HCT116 (cell line): ENCODE measurements around the gene GNB2. TPM values are rescaled to one million over a fixed set of nuclear protein-coding genes. Genes with fewer than 3 reads are reported as not detected.

Source experiments
- ATAC-seq: fragments of 200-7000 bp; cut with Tn5 transposase; 2 replicates; pipeline ENCODE4 v1.9.1; 2020; ENCODE audit warnings: mild to moderate bottlenecking, moderate library complexity
- BruUV-seq: library from RNA; stranded (reverse); fragments of 400-500 nt; replicated peaks from 2 replicates; lab custom pipeline; 2021; lab: Mats Ljungman, UMichigan
- CTCF ChIA-PET: fragments of 300-600 bp; sonication (Branson Sonifier 250); formaldehyde crosslinking; loops from one replicate; lab custom pipeline; 2021; ENCODE audit warnings: antibody characterized with exemption; lab: Charles Lee
- POLR2A ChIA-PET: fragments of 300-600, 350-600 bp; sonication (Branson Sonifier 250); formaldehyde crosslinking; loops from one replicate; lab custom pipeline; 2021; ENCODE audit warnings: antibody characterized with exemption; lab: Charles Lee
- RAD21 ChIA-PET, 2 experiments: fragments of 300-600 bp; sonication (Branson Sonifier 250); formaldehyde crosslinking; loops; one replicate each; lab custom pipeline; 2023; ENCODE audit warnings: low total read pairs in 2 of 2; ENCODE audit not compliant: uncharacterized antibody in 2 of 2, unreplicated experiment in 2 of 2, low non-redundant PET in 1 of 2; lab: Charles Lee
- DNase-seq: peaks from one replicate; pipeline ENCODE4 v3.0.0-alpha.2; 2010; ENCODE audit warnings: low read depth, low spot score
- H2AFZ ChIP-seq: fragments of 200-600 bp; shearing (Covaris generic), sonication (generic); 2 replicates; pipeline ENCODE4 v1.6.1; 2017; ENCODE audit warnings: low read depth, mixed run types, mixed read lengths, antibody characterized with exemption, low read length; ENCODE audit not compliant: poor library complexity, severe bottlenecking
- H3K27ac ChIP-seq: 2 replicates; pipeline ENCODE4 v1.5.1; 2012; ENCODE audit warnings: low read depth, low read length
- H3K27me3 ChIP-seq: fragments of 200-600 bp; sonication (generic); 2 replicates; pipeline ENCODE4 v1.6.1; 2016; ENCODE audit warnings: mixed run types, low read length, mixed read lengths; ENCODE audit not compliant: insufficient read depth
- H3K36me3 ChIP-seq, 2 experiments: fragments of 200-500 bp in 1 of 2; fragments of 200-600 bp in 1 of 2; sonication (Bioruptor generic) in 1 of 2; sonication (generic) in 1 of 2; 2 replicates each; pipeline versions ENCODE4 v1.5.1 to v1.6.1; 2014 to 2016; ENCODE audit warnings: low read length in 2 of 2, inconsistent platforms in 1 of 2, mixed read lengths in 1 of 2, mixed run types in 1 of 2; ENCODE audit not compliant: insufficient read depth in 2 of 2, control insufficient read depth in 1 of 2
- H3K4me1 ChIP-seq, 2 experiments: fragments of 200-600 bp in 1 of 2; sonication (generic) in 1 of 2; 2 replicates each; pipeline versions ENCODE4 v1.5.1 to v1.6.1; 2012 to 2017; ENCODE audit warnings: low read length in 2 of 2, inconsistent platforms in 1 of 2, mild to moderate bottlenecking in 1 of 2, mixed read lengths in 1 of 2, mixed run types in 1 of 2, moderate library complexity in 1 of 2; ENCODE audit not compliant: insufficient read depth in 2 of 2, control insufficient read depth in 1 of 2
- H3K4me2 ChIP-seq: fragments of 200-600 bp; sonication (generic); 2 replicates; pipeline ENCODE4 v1.6.1; 2017; ENCODE audit warnings: mixed run types, low read length, mixed read lengths
- H3K4me3 ChIP-seq, 2 experiments: fragments of 200-600 bp in 1 of 2; sonication (generic) in 1 of 2; replicated peaks in 1 of 2; 2 replicates each; pipeline ENCODE4 v1.5.1; 2011 to 2016; ENCODE audit warnings: low read length in 2 of 2, control low read depth in 1 of 2, low read depth in 1 of 2, mild to moderate bottlenecking in 1 of 2, mixed read lengths in 1 of 2, mixed run types in 1 of 2
- H3K79me2 ChIP-seq: fragments of 200-600 bp; sonication (generic); 2 replicates; pipeline ENCODE4 v1.6.1; 2017; ENCODE audit warnings: mild to moderate bottlenecking, mixed run types, low read length, moderate library complexity, mixed read lengths; ENCODE audit not compliant: insufficient read depth
- H3K9ac ChIP-seq: fragments of 200-600 bp; sonication (generic); 2 replicates; pipeline ENCODE4 v1.6.1; 2016; ENCODE audit warnings: low read length, mixed read lengths
- H3K9me2 ChIP-seq: fragments of 200-600 bp; sonication (generic), shearing (Covaris generic); 2 replicates; pipeline ENCODE4 v1.6.1; 2017; ENCODE audit warnings: mixed run types, mild to moderate bottlenecking, moderate library complexity; ENCODE audit not compliant: insufficient read depth
- H3K9me3 ChIP-seq, 2 experiments: fragments of 200-500 bp in 1 of 2; fragments of 200-600 bp in 1 of 2; sonication (Bioruptor generic) in 1 of 2; sonication (generic) in 1 of 2; 2 replicates each; pipeline ENCODE4 v1.6.1; 2014 to 2017; ENCODE audit warnings: low read length in 2 of 2, mixed read lengths in 2 of 2, inconsistent platforms in 1 of 2, low read depth in 1 of 2, mild to moderate bottlenecking in 1 of 2, mixed run types in 1 of 2, moderate library complexity in 1 of 2; ENCODE audit not compliant: control insufficient read depth in 1 of 2, insufficient read depth in 1 of 2
- H4K20me1 ChIP-seq: fragments of 200-600 bp; sonication (generic), shearing (Covaris generic); 2 replicates; pipeline ENCODE4 v1.6.1; 2017; ENCODE audit warnings: mixed run types, mild to moderate bottlenecking, moderate library complexity; ENCODE audit not compliant: insufficient read depth
- ATF3 ChIP-seq: IDR thresholded peaks from 2 replicates; pipeline ENCODE4 v1.6.1; 2012
- CBX3 ChIP-seq: IDR thresholded peaks from 2 replicates; pipeline ENCODE4 v1.6.1; 2012; ENCODE audit warnings: low read depth
- CEBPB ChIP-seq: IDR thresholded peaks from 2 replicates; pipeline ENCODE4 v1.6.1; 2012; ENCODE audit warnings: low read depth
- JUND ChIP-seq: IDR thresholded peaks from 2 replicates; pipeline ENCODE4 v1.6.1; 2012
- POLR2AphosphoS5 ChIP-seq: IDR thresholded peaks from 2 replicates; pipeline ENCODE4 v1.6.1; 2011; ENCODE audit warnings: mild to moderate bottlenecking, low read depth, low read length, moderate library complexity
- RAD21 ChIP-seq: IDR thresholded peaks from 2 replicates; pipeline ENCODE4 v1.6.1; 2012; ENCODE audit warnings: low read depth, mild to moderate bottlenecking
- REST ChIP-seq: IDR thresholded peaks from 2 replicates; pipeline ENCODE4 v1.6.1; 2012; ENCODE audit warnings: low read depth
- SIN3A ChIP-seq: IDR thresholded peaks from 2 replicates; pipeline ENCODE4 v1.6.1; 2012; ENCODE audit warnings: low read depth
- SP1 ChIP-seq: IDR thresholded peaks from 2 replicates; pipeline ENCODE4 v1.6.1; 2012; ENCODE audit warnings: low read depth
- SRF ChIP-seq: IDR thresholded peaks from 2 replicates; pipeline ENCODE4 v1.6.1; 2012; ENCODE audit warnings: low read depth
- YY1 ChIP-seq: IDR thresholded peaks from 2 replicates; pipeline ENCODE4 v1.6.1; 2011; ENCODE audit warnings: low read length, low read depth, moderate library complexity, mild to moderate bottlenecking; ENCODE audit not compliant: insufficient replicate concordance; ENCODE audit errors: extremely low read depth
- intact Hi-C: fragments of 100-400 bp; cut with micrococcal nuclease; formaldehyde crosslinking; loops from 2 replicates; pipeline ENCODE4 v1.10.0; 2022
- total RNA-seq: library from RNA; stranded (reverse); gene quantifications from one replicate; pipeline ENCODE4 v1.2.1, GENCODE V29; 2021; ENCODE audit not compliant: unreplicated experiment
- TF ChIP-seq, protein P1 (sequence below), 3 experiments: fragments of 200-600 bp in 1 of 3; sonication (generic) in 1 of 3; IDR thresholded peaks in 2 of 3; conservative IDR thresholded peaks in 1 of 3; 2 replicates each; pipeline ENCODE4 v1.5.1; 2012 to 2017; ENCODE audit warnings: low read depth in 2 of 3, low read length in 2 of 3, antibody characterized with exemption in 1 of 3, borderline replicate concordance in 1 of 3, control low read depth in 1 of 3, mild to moderate bottlenecking in 1 of 3, mixed read lengths in 1 of 3, mixed run types in 1 of 3, moderate library complexity in 1 of 3; ENCODE audit not compliant: insufficient read depth in 1 of 3

GNB2 gene
- total RNA-seq, 1 experiment from 2014 or later = 246 TPM

DNA sequence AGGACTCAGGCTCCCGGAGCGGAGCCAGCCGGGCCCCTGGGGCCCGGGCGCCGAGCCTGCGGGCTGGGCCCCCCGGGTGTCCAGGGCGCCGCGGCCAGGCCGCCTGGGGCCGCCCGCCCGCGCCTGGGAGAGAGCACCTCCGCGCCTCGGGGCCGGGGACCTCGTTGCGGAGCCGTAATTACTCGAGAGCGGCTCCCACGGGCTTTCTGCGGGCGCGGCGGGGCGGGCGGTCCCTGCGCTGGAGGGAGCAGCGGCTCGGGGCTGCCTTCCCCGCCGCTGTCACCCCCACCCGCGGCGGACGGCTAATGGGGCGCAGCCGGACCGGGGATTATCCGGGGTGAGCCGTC is 1.5 kb downstream of the GNB2 start:
- ATAC-seq (no peak), DNase-seq (no peak)
- Histone ChIP-seq H3K4me3 (peak overlapping the region; percentile 88 to 96), H3K9me2 (no peaks in the 10 kb centered on the region), H3K4me1 (peaks cover 0 to 14% of the 10 kb centered on the region in 2 experiments; a peak in 1 of 4 replicates), H3K27ac (peak overlapping the region; percentile 95), H3K36me3 (peaks cover 6 to 17% of the 10 kb centered on the region in 2 experiments; a peak in 3 of 4 replicates), H2AFZ (no peak overlapping the region), H4K20me1 (no peaks in the 10 kb centered on the region), H3K4me2 (peak overlapping the region; percentile 94), H3K9ac (peak overlapping the region; percentile 87), H3K79me2 (peaks cover 26% of the 10 kb centered on the region), H3K9me3 (no peaks in the 10 kb centered on the region), H3K27me3 (no peaks in the 10 kb centered on the region)
- RAD21 ChIA-PET = no interaction called here
- TF ChIP-seq ATF3 (no peak), REST (no peak), SIN3A (no peak), SP1 (no peak), SRF (no peak), CBX3 (no peak), JUND (no peak), RAD21 (no peak), CEBPB (no peak), YY1 (no peak), POLR2AphosphoS5 (no peak)
- TF ChIP-seq, protein P1, sequence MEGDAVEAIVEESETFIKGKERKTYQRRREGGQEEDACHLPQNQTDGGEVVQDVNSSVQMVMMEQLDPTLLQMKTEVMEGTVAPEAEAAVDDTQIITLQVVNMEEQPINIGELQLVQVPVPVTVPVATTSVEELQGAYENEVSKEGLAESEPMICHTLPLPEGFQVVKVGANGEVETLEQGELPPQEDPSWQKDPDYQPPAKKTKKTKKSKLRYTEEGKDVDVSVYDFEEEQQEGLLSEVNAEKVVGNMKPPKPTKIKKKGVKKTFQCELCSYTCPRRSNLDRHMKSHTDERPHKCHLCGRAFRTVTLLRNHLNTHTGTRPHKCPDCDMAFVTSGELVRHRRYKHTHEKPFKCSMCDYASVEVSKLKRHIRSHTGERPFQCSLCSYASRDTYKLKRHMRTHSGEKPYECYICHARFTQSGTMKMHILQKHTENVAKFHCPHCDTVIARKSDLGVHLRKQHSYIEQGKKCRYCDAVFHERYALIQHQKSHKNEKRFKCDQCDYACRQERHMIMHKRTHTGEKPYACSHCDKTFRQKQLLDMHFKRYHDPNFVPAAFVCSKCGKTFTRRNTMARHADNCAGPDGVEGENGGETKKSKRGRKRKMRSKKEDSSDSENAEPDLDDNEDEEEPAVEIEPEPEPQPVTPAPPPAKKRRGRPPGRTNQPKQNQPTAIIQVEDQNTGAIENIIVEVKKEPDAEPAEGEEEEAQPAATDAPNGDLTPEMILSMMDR (IDR thresholded peaks at IDR 0.05 in 2 of 3, conservative IDR thresholded peaks at IDR 0.05 in 1 of 3; ENCODE audit: borderline replicate concordance in 1 of 3, insufficient read depth in 1 of 3, low read depth in 2 of 3, low read length in 2 of 3) = no peak
- intact Hi-C loops = no loop called here
- POLR2A ChIA-PET = no interaction called here
- CTCF ChIA-PET = no interaction called here
- no TSS peak for BruUV-seq
